Ishikawa (cell line): ENCODE results near the gene ZNF512.

Experiments used
- CEBPB ChIP-seq: IDR thresholded peaks from 2 replicates; pipeline ENCODE4 v1.6.1; 2012
- CREB1 ChIP-seq: IDR thresholded peaks from 2 replicates; pipeline ENCODE4 v1.6.1; 2012; ENCODE audit warnings: low read depth
- EGR1 ChIP-seq: IDR thresholded peaks from 2 replicates; pipeline ENCODE4 v1.6.1; 2012
- EP300 ChIP-seq: IDR thresholded peaks from 2 replicates; pipeline ENCODE4 v1.6.1; 2012; ENCODE audit warnings: borderline replicate concordance
- FOXM1 ChIP-seq: IDR thresholded peaks from 2 replicates; pipeline ENCODE4 v1.6.1; 2012; ENCODE audit warnings: low read depth, borderline replicate concordance
- MAX ChIP-seq: IDR thresholded peaks from 2 replicates; pipeline ENCODE4 v1.6.1; 2012
- NFIC ChIP-seq: IDR thresholded peaks from 2 replicates; pipeline ENCODE4 v1.6.1; 2012
- RAD21 ChIP-seq: IDR thresholded peaks from 2 replicates; pipeline ENCODE4 v1.6.1; 2012; ENCODE audit warnings: low read depth
- REST ChIP-seq: IDR thresholded peaks from 2 replicates; pipeline ENCODE4 v1.6.1; 2012; ENCODE audit warnings: low read depth, mild to moderate bottlenecking
- TAF1 ChIP-seq: IDR thresholded peaks from 2 replicates; pipeline ENCODE4 v1.6.1; 2012; ENCODE audit warnings: low read depth, mild to moderate bottlenecking
- TCF12 ChIP-seq: IDR thresholded peaks from 2 replicates; pipeline ENCODE4 v1.6.1; 2012; ENCODE audit warnings: low read depth
- TEAD4 ChIP-seq: IDR thresholded peaks from 2 replicates; pipeline ENCODE4 v1.6.1; 2012
- USF1 ChIP-seq: IDR thresholded peaks from 2 replicates; pipeline ENCODE4 v1.6.1; 2012
- YY1 ChIP-seq: IDR thresholded peaks from 2 replicates; pipeline ENCODE4 v1.6.1; 2012; ENCODE audit warnings: low read depth
- ZBTB7A ChIP-seq: IDR thresholded peaks from 2 replicates; pipeline ENCODE4 v1.6.1; 2012; ENCODE audit warnings: low read depth

The ZNF512 gene

DNA sequence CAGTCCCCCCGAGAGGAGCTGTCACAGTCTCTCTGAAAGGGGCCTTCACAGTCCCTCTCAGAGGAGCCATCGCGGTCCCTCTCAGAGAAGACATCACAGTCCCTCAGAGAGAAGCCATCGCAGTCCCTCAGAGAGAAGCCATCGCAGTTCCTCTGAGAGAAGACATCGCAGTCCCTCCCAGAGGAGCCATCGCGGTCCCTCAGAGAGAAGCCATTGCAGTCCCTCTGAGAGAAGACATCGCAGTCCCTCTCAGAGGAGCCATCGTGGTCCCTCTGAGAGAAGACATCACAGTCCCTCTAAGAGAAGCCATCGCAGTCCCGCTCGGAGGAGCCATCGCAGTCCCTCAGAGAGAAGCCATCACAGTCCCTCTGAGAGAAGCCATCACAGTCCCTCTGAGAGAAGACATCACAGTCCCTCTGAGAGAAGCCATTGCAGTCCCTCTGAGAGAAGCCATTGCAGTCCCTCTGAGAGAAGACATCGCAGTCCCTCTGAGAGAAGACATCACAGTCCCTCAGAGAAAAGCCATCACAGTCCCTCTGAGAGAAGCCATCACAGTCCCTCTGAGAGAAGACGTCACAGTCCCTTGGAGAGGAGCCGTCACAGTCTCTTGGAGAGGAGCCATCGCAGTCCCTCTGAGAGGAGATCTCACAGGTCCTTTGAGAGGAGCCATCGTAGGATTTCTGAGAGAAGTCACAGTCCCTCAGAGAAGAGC is 1.3 kb upstream of the ZNF512 start:
- TF ChIP-seq MAX (no peak), NFIC (no peak), TEAD4 (no peak), ZBTB7A (no peak), EGR1 (no peak), FOXM1 (no peak), YY1 (no peak), CEBPB (no peak), REST (no peak), CREB1 (no peak)

DNA sequence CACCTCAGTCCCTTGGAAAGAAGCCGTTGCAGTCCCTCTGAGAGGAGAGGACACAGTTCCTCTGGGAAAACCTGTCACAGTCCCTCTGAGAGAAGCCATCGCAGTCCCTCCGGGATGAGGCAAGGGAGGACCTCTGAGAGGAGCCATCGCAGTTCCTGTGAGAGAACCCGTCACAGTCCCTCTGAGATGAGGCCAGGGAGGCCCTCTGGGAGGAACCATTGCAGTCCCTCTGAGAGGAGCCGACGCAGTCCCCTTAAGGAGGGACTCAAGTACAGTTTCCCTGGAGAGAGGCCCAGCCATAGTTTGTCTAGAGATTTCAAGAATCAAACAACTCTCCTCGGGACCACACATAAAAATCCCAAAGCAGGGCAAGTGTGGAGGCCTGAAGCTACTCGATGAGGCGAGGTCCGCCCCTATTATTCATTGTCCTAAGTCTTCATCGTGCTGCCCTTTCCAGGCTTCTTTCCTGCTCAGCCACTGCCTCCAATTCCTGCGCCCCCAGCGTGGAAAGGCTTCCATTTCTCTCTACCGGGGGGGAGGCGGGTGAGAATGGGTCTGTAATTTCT is 630 bp upstream of the ZNF512 start:
- TF ChIP-seq TCF12, result no peak
- no peak for TF ChIP-seq ZBTB7A
- TF ChIP-seq MAX, result no peak
- no peak for TF ChIP-seq TEAD4
- no peak for TF ChIP-seq RAD21
- no peak for TF ChIP-seq CEBPB
- no peak for TF ChIP-seq YY1
- no peak for TF ChIP-seq USF1
- no peak for TF ChIP-seq EGR1
- no peak for TF ChIP-seq TAF1
- TF ChIP-seq NFIC, result no peak
- no peak for TF ChIP-seq CREB1
- TF ChIP-seq FOXM1, result no peak
- no peak for TF ChIP-seq EP300
- TF ChIP-seq REST, result no peak

DNA sequence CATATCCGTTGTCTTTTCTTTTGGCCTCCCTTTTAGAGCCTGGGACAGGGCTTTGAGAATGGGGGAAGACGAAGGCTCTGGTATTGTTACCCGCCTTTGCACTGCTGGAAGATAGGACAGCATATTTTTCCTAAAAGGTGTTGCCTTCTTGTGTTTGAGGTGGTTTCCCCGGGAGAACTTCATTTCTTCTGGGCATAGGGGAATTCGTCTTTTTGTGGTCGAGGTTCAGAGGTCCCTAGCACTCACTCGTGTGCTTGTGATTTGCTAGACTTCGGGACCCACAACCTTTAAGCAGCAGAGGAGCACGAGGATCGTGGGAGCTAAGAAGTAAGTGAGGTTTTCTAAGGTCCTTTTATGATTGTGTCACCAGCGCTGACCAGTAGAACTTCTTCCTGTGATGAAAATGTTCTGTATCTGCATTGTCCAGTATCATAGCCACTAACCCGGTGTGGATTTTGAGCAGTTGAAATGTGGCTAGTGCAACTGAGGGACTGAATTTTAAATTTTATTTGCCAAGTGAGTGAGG is 611 bp downstream of the ZNF512 start:
- TF ChIP-seq ZBTB7A (no peak), FOXM1 (no peak), TAF1 (no peak), USF1 (no peak), CREB1 (no peak), MAX (no peak), RAD21 (no peak), YY1 (no peak), NFIC (no peak), TEAD4 (no peak), REST (no peak), EGR1 (no peak), TCF12 (no peak)

GRCh38 chr2:27584597-27584996 is 1.8 kb downstream of the ZNF512 start:
- no peak for TF ChIP-seq TAF1
- TF ChIP-seq MAX, result no peak
